Cardiac septum (tissue), 1 donor: ENCODE measurements around the gene ZRANB3. TPM values are rescaled to one million over a fixed set of nuclear protein-coding genes. Genes with fewer than 3 reads are reported as not detected.
"Not testable (repeated sequence)": the region's sequence is repeated elsewhere in the genome, so short reads cannot be mapped to it uniquely, and the experiment has no call there.

Source experiments
- DNase-seq: peaks from one replicate; pipeline ENCODE4 v3.0.0-alpha.2; 2020; ENCODE audit warnings: low spot score
- intact Hi-C: fragments of 100-400 bp; cut with DNase I; formaldehyde crosslinking; loops from one replicate; pipeline ENCODE4 v1.14.0; 2022
- total RNA-seq: library from RNA; stranded (reverse); fragmentation: NEBNext Ultra II Directional; extraction: Animal tissue kit (Norgen Biotek cat#: 25700); gene quantifications from one replicate; pipeline ENCODE4 v1.2.1, GENCODE V29; 2021
- donor health status: DM: no; HTN: no; CAD: no.

Gene ZRANB3
- total RNA-seq, 1 donor from 2014 or later, result 1.4 TPM

DNA sequence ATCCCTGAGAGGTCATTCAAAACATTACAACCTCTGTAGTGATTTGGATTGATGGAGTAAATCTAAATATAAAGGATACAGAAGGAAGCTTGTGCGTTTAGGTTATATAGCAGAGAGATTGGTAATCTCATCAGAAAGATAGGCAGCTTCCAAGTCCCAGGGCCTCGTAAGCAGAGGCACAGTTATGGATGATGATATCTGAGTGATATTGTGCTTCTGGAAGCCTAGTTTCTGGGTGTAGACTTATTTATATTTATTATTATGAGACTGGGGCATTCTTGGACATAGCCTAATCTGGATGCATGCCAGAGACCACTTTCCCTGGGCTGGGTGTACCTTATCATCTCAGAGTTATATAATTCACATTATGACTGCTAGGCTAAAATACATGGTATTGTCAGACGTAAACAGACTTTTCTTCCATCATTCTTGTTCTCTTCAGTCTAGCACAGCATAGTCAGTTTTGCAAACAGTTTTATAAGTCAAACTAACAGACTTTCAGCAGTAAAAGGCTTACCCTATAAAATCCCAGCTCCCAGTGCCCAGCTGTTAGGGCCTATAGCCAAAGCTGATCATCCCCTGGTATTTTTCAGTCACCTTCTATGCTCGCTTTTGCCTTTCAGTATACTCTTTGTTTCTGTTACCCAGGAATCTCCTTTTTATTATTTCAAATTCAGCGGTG lies 431.1 kb downstream of the ZRANB3 start:
- no peak for DNase-seq
- intact Hi-C loops, result no loop called here

DNA sequence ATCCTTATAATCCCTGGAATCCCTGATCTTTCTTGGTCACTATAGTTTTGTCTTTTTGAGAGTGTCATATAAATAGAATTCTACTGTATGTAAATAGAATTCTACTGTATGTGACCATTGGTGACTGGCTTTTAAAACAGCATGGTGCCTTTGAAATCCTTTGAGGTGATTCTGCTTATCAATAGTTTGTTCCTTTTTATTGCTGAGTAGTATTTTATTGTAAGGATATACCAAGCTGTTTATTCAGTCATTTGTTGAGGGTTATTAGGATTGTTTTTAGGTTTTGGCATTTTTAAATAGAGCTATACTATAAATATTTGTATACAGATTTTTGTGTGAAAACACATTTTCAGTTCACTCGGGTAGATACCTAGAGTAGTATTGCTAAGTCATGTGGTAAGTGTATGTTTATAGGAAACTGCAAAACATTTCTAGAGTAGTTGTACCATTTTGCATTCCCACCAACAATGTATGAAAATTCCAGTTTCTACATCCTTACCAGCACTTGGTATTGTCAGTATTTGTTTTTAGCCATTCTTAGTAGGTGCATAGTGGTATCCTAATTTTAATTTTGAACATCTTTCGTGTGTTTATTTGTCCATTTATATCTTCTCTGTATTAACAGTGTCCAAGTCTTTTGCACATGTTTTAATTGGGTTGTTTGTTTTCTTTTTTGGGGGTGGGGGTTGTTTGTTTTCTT lies 433.3 kb downstream of the ZRANB3 start:
- intact Hi-C loops, result no loop called here
- DNase-seq, result no peak

DNA sequence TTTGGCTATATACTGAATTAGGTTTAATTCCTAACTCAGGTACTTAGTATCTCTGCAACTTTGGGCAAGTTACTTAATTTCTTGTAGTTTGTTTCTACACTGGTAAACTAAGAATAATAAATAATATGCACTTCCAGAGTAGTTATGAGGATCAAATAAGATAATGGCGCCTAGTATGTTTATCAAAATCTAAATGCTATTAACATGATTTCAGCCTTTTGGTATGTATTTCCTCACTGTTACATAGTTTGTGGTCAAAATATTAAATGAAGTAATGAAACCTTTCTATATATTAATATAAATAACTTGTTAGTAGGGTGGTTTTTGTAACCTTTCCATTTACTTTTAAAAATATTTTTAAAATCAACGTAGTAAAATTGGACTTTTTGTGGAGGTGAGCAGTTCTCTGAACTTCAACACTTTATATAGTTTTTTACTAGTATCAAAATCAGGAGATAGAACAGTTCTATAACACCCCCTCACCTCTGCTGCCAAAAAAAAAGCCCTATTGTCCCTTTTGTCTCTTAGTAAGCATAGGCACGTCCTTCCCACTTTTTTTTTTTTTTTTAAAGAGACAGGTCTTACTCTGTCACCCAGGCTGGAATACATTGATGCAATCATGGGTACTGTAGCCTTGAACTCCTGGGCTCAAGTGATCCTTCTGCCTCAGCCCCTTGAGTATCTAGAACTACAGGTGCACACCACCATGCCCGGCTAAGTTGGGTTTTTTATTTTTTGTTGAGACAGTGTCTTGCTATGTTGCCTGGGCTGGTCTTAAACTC lies 434.2 kb downstream of the ZRANB3 start:
- no peak for DNase-seq
- intact Hi-C loops, result no loop called here

DNA sequence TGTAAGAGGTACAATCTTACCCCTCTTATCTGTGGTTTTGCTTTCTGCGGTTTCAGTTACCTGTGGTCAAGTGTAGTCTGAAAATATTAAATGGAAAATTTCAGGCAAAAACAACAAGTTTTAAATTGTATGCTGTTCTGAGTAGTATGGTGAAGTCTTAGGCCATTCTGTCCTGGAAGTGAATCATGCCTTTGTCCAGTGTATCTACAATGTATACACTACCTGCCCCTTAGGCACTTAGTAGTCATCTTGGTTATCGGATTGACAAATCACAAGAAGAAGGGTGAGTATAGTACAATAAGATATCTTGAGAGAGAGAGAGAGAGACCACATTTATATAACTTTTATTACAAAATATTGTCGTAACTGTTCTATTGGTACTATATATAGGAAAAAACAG lies 435.4 kb downstream of the ZRANB3 start:
- no peak for DNase-seq
- intact Hi-C loops, result no loop called here

DNA sequence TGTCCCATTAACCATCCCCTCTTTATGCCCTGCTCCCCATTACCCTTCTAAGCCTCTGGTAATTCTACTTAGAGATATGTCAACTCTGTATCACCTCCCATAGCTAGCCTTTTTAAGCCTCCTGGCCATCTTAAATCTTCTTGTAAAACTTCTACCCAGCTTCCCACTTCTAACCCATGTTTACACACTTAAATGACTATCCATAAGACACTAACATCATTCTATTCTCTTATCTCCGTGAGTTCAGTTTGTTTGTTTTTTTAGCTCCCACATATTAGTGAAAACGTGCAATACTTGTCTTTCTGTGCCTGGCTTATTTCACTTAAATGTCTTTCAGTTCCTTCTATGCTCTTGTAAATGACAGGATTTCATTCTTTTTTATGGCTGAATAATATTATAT lies 436.5 kb downstream of the ZRANB3 start:
- intact Hi-C loops, result no loop called here
- no peak for DNase-seq

DNA sequence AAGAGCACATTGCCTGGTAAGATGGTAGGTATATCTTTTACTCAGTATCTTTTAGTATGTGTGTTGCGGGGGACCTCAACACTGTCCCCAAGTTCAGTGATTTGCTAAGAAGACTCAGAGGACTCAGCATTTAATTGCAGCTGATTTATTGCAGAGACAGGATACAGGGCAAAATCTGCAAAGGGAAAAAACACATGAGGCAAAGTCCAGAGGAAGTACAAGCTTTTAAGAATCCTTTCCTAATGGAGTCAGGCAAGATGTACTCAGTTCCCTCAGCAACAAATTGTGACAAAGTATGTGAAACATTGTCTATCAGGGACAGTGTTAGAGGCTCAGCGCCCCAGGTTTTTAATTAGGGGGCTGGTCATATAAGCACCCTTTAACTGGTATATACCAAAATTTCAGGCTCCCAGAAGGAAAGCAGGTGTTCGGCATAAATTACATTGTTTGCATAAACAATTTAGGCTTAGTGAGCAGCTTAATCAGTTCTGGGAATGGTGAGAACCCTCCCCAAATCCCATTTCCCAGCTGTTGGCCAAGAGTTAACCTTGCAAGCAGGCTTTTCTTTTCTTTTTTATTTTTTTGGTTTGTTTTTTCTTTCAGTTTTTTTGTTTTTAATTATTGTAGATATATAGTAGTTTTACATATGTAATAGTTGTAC lies 437.2 kb downstream of the ZRANB3 start:
- DNase-seq, result no peak
- intact Hi-C loops, result no loop called here

DNA sequence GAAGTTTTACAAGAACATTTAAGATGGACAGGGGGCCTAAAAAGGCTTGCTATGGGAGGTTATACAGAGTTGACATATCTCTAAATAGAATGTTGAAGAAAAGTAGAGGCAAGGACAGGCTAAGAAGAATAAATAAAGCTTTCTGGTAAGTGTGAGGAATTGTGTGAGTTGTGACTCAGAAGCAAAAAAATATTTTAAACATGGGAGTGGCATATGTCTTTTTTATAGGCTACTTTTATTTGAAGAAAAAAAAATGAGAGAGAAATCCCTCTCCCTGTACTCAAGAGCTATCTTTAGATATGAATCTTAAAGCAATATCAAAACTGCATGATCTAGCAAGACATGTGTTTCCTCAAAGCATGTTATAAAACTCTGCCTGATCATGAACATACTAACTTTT lies 437.8 kb downstream of the ZRANB3 start:
- no peak for DNase-seq
- intact Hi-C loops, result no loop called here

DNA sequence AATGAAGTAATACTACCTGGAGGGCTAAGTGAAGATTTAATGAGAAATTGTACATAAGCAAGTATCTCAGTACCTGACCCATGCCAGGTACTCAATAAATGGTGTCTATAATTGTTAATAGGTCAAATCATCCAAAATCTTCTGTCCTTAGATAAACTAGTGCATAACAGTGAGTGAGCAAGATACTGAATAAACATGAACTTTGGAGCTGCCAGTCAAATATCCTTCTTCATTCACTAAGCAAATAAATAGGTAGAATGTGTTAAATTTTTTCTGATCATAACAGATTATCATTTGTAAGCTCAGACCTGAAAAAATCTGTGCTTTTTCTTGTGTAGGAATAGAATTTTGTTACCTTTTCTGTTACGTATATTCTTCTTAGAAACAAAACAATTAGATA lies 439.3 kb downstream of the ZRANB3 start:
- no peak for DNase-seq
- intact Hi-C loops, result no loop called here

DNA sequence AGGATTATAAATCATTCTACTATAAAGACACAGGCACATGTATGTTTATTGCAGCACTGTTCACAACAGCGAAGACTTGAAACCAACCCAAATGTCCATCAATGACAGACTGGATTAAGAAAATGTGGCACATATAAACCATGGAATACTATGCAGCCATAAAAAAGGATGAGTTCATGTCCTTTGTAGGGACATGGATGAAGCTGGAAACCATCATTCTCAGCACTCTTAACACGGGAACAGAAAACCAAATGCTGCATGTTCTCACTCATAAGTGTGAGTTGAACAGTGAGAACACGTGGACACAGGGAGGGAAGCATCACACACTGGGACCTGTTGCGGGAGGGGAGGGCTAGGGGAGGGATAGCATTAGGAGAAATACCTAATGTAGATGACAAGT lies 441.4 kb downstream of the ZRANB3 start:
- intact Hi-C loops, DNase-seq: not testable (repeated sequence)

Other genes starting within 250 kb of the ZRANB3 start
- 21.2 TPM for gene R3HDM1, start 266 bp upstream of the ZRANB3 start, total RNA-seq
- gene UBXN4, start 210.6 kb upstream of the ZRANB3 start, total RNA-seq, result 65.6 TPM